ENCODE measurements around the gene CHPF2. TPM values are rescaled to one million over a fixed set of nuclear protein-coding genes. Genes with fewer than 3 reads are reported as not detected.

CHPF2 gene
- total RNA-seq, 2 donors from 2014 or later, result 30.3 to 42.1 TPM

GRCh38 chr7:151195616-151196450 is 36.5 kb upstream of the CHPF2 start:
- Mint-ChIP-seq H3K36me3 (ENCODE audit: insufficient read depth in 2 of 2) (no peaks in the 10 kb centered on the region), H3K27me3 (ENCODE audit: low read depth) (peaks cover 9% of the 10 kb centered on the region), H3K4me1 (ENCODE audit: low read depth) (no peaks in the 10 kb centered on the region), H3K9me3 (no peaks in the 10 kb centered on the region), H3K27ac (no peak overlapping the region), H3K4me3 (no peak overlapping the region)
- DNase-seq (no peak), ATAC-seq (replicated peaks in 1 of 2) (no peak)

- Mint-ChIP-seq H3K36me3 (ENCODE audit: insufficient read depth in 2 of 2) (no peaks in the 10 kb centered on the region), H3K4me3 (no peak overlapping the region), H3K27me3 (ENCODE audit: low read depth) (peaks cover 9% of the 10 kb centered on the region), H3K4me1 (ENCODE audit: low read depth) (no peaks in the 10 kb centered on the region), H3K9me3 (no peaks in the 10 kb centered on the region), H3K27ac (no peak overlapping the region)
- DNase-seq, result no peak
- ATAC-seq (replicated peaks in 1 of 2), result no peak
These were observed 34.4 kb upstream of the CHPF2 start for GRCh38 chr7:151197932-151198331.

- Mint-ChIP-seq H3K27ac (no peak overlapping the region), H3K36me3 (ENCODE audit: insufficient read depth in 2 of 2) (no peaks in the 10 kb centered on the region), H3K4me1 (ENCODE audit: low read depth) (no peaks in the 10 kb centered on the region), H3K4me3 (no peak overlapping the region), H3K9me3 (no peaks in the 10 kb centered on the region), H3K27me3 (ENCODE audit: low read depth) (peaks cover 9% of the 10 kb centered on the region)
- ATAC-seq (replicated peaks in 1 of 2), result no peak
- no peak for DNase-seq
These were observed 33.1 kb upstream of the CHPF2 start for GRCh38 chr7:151198945-151199848.

GRCh38 chr7:151201344-151201743 is 30.9 kb upstream of the CHPF2 start:
- peaks cover 15% of the 10 kb centered on the region for H3K27me3 Mint-ChIP-seq (ENCODE audit: low read depth)
- no peaks in the 10 kb centered on the region for H3K36me3 Mint-ChIP-seq (ENCODE audit: insufficient read depth in 2 of 2)
- ATAC-seq (replicated peaks in 1 of 2) (no peak), DNase-seq (no peak)
- no peaks in the 10 kb centered on the region for H3K9me3 Mint-ChIP-seq
- no peak overlapping the region for H3K4me3 Mint-ChIP-seq
- no peak overlapping the region for H3K27ac Mint-ChIP-seq
- H3K4me1 Mint-ChIP-seq (ENCODE audit: low read depth), result no peaks in the 10 kb centered on the region

GRCh38 chr7:151201751-151202150 is 30.5 kb upstream of the CHPF2 start:
- no peak overlapping the region for H3K27ac Mint-ChIP-seq
- H3K4me1 Mint-ChIP-seq (ENCODE audit: low read depth), result peaks cover 3% of the 10 kb centered on the region
- peaks cover 15% of the 10 kb centered on the region for H3K27me3 Mint-ChIP-seq (ENCODE audit: low read depth)
- no peaks in the 10 kb centered on the region for H3K9me3 Mint-ChIP-seq
- no peak for DNase-seq
- no peak overlapping the region for H3K4me3 Mint-ChIP-seq
- H3K36me3 Mint-ChIP-seq (ENCODE audit: insufficient read depth in 2 of 2), result no peaks in the 10 kb centered on the region
- ATAC-seq (replicated peaks in 1 of 2), result no peak

- no peaks in the 10 kb centered on the region for H3K36me3 Mint-ChIP-seq (ENCODE audit: insufficient read depth in 2 of 2)
- DNase-seq, result no peak
- no peak overlapping the region for H3K27ac Mint-ChIP-seq
- H3K4me3 Mint-ChIP-seq, result no peak overlapping the region
- no peaks in the 10 kb centered on the region for H3K9me3 Mint-ChIP-seq
- no peak for ATAC-seq (replicated peaks in 1 of 2)
- H3K27me3 Mint-ChIP-seq (ENCODE audit: low read depth), result peaks cover 15% of the 10 kb centered on the region
- H3K4me1 Mint-ChIP-seq (ENCODE audit: low read depth), result peaks cover 14% of the 10 kb centered on the region
These were observed 29.4 kb upstream of the CHPF2 start for GRCh38 chr7:151202836-151203235.

- DNase-seq (no peak), ATAC-seq (replicated peaks in 1 of 2) (no peak)
- Mint-ChIP-seq H3K4me3 (no peak overlapping the region), H3K9me3 (no peaks in the 10 kb centered on the region), H3K4me1 (ENCODE audit: low read depth) (peaks cover 19% of the 10 kb centered on the region), H3K27me3 (ENCODE audit: low read depth) (peaks cover 15% of the 10 kb centered on the region), H3K36me3 (ENCODE audit: insufficient read depth in 2 of 2) (no peaks in the 10 kb centered on the region), H3K27ac (no peak overlapping the region)
These were observed 27.8 kb upstream of the CHPF2 start for GRCh38 chr7:151204383-151205032.

- Mint-ChIP-seq H3K27ac (peak overlapping the region; percentile 0), H3K27me3 (ENCODE audit: low read depth) (peaks cover 15% of the 10 kb centered on the region), H3K9me3 (no peaks in the 10 kb centered on the region), H3K36me3 (ENCODE audit: insufficient read depth in 2 of 2) (no peaks in the 10 kb centered on the region), H3K4me1 (ENCODE audit: low read depth) (peaks cover 19% of the 10 kb centered on the region), H3K4me3 (no peak overlapping the region)
- no peak for DNase-seq
- no peak for ATAC-seq (replicated peaks in 1 of 2)
These were observed 26.6 kb upstream of the CHPF2 start for GRCh38 chr7:151205730-151206129.

GRCh38 chr7:151206914-151207313 is 25.4 kb upstream of the CHPF2 start:
- Mint-ChIP-seq H3K27ac (no peak overlapping the region), H3K4me3 (no peak overlapping the region), H3K27me3 (ENCODE audit: low read depth) (peaks cover 15% of the 10 kb centered on the region), H3K36me3 (ENCODE audit: insufficient read depth in 2 of 2) (no peaks in the 10 kb centered on the region), H3K9me3 (no peaks in the 10 kb centered on the region), H3K4me1 (ENCODE audit: low read depth) (peaks cover 19% of the 10 kb centered on the region)
- ATAC-seq (replicated peaks in 1 of 2) (peak in 1 of 2 donors; percentile 39), DNase-seq (no peak)

GRCh38 chr7:151207315-151207714 is 25.0 kb upstream of the CHPF2 start:
- ATAC-seq (replicated peaks in 1 of 2), result peak in 1 of 2 donors; percentile 35
- DNase-seq, result no peak
- H3K27me3 Mint-ChIP-seq (ENCODE audit: low read depth), result peaks cover 15% of the 10 kb centered on the region
- no peak overlapping the region for H3K4me3 Mint-ChIP-seq
- no peak overlapping the region for H3K27ac Mint-ChIP-seq
- H3K9me3 Mint-ChIP-seq, result no peaks in the 10 kb centered on the region
- peaks cover 19% of the 10 kb centered on the region for H3K4me1 Mint-ChIP-seq (ENCODE audit: low read depth)
- no peaks in the 10 kb centered on the region for H3K36me3 Mint-ChIP-seq (ENCODE audit: insufficient read depth in 2 of 2)

GRCh38 chr7:151207804-151208203 is 24.5 kb upstream of the CHPF2 start:
- Mint-ChIP-seq H3K4me1 (ENCODE audit: low read depth) (peaks cover 19% of the 10 kb centered on the region), H3K27me3 (ENCODE audit: low read depth) (peaks cover 15% of the 10 kb centered on the region), H3K27ac (no peak overlapping the region), H3K36me3 (ENCODE audit: insufficient read depth in 2 of 2) (no peaks in the 10 kb centered on the region), H3K9me3 (no peaks in the 10 kb centered on the region), H3K4me3 (no peak overlapping the region)
- DNase-seq, result no peak
- peak in 1 of 2 donors; percentile 7 for ATAC-seq (replicated peaks in 1 of 2)

GRCh38 chr7:151208253-151208862 is 23.9 kb upstream of the CHPF2 start:
- H3K4me1 Mint-ChIP-seq (ENCODE audit: low read depth), result peaks cover 19% of the 10 kb centered on the region
- no peaks in the 10 kb centered on the region for H3K9me3 Mint-ChIP-seq
- peaks cover 15% of the 10 kb centered on the region for H3K27me3 Mint-ChIP-seq (ENCODE audit: low read depth)
- no peak overlapping the region for H3K4me3 Mint-ChIP-seq
- DNase-seq, result no peak
- peaks cover 0 to 1% of the 10 kb centered on the region in 2 donors for H3K36me3 Mint-ChIP-seq (ENCODE audit: insufficient read depth in 2 of 2)
- no peak for ATAC-seq (replicated peaks in 1 of 2)
- no peak overlapping the region for H3K27ac Mint-ChIP-seq
